Ascending aorta (tissue), 2 donors: ENCODE data around the gene SSH2. TPM values are rescaled to one million over a fixed set of nuclear protein-coding genes. Genes with fewer than 3 reads are reported as not detected.

ENCODE experiments used
- DNase-seq, 2 donors: peaks; one replicate each; pipeline ENCODE4 v3.0.0-alpha.2; 2019; ENCODE audit warnings: low spot score in 2 of 2
- H3K27ac ChIP-seq, 2 donors: fragments of 200-600 bp; sonication (generic); one replicate each; pipeline ENCODE4 v1.5.1; 2016 to 2017; ENCODE audit warnings: mild to moderate bottlenecking in 1 of 2
- H3K27me3 ChIP-seq: fragments of 200-600 bp; sonication (generic); one replicate; pipeline ENCODE4 v1.5.1; 2017
- H3K36me3 ChIP-seq, 2 donors: fragments of 200-600 bp; sonication (generic); one replicate each; pipeline ENCODE4 v1.5.1; 2016
- H3K4me1 ChIP-seq, 2 donors: fragments of 200-600 bp; sonication (generic); one replicate each; pipeline ENCODE4 v1.5.1; 2016 to 2017; ENCODE audit warnings: mild to moderate bottlenecking in 1 of 2
- H3K4me3 ChIP-seq, 2 donors: fragments of 200-600 bp; sonication (generic); one replicate each; pipeline ENCODE4 v1.5.1; 2016 to 2017; ENCODE audit warnings: mild to moderate bottlenecking in 1 of 2
- H3K9me3 ChIP-seq, 2 donors: fragments of 200-600 bp; sonication (generic); one replicate each; pipeline ENCODE4 v1.5.1; 2016
- CTCF ChIP-seq, 3 experiments: fragments of 200-600 bp in 2 of 3; fragments of 450-650 bp in 1 of 3; sonication (generic) in 2 of 3; IDR thresholded peaks; one replicate each; pipeline ENCODE4 v1.5.1; 2016 to 2019; ENCODE audit warnings: antibody characterized with exemption in 3 of 3, mild to moderate bottlenecking in 1 of 3, moderate library complexity in 1 of 3
- intact Hi-C: fragments of 100-400 bp; cut with DNase I; formaldehyde crosslinking; loops from one replicate; pipeline ENCODE4 v1.15.1; 2023
- total RNA-seq: library from RNA; depleted of rRNA; stranded (reverse); fragments of >200 nt; gene quantifications from one replicate; pipeline ENCODE4 v1.1.0, GENCODE V29; 2016

SSH2 gene
- total RNA-seq, 1 donor from 2014 or later = 7.9 TPM

GRCh38 chr17:29723278-29724047 lies 206.6 kb downstream of the SSH2 start:
- TF ChIP-seq CTCF (IDR thresholded peaks at IDR 0.05) = no peak
- no peak for DNase-seq
- peak overlapping the region in 1 of 2 donors; percentile 8 for H3K27ac ChIP-seq
- peaks cover 2 to 3% of the 10 kb centered on the region in 2 donors for H3K9me3 ChIP-seq
- no peaks in the 10 kb centered on the region for H3K36me3 ChIP-seq
- H3K4me3 ChIP-seq = no peak overlapping the region
- intact Hi-C loops = no loop called here
- H3K4me1 ChIP-seq = no peaks in the 10 kb centered on the region
- no peaks in the 10 kb centered on the region for H3K27me3 ChIP-seq

- peak; percentile 25 to 71 for DNase-seq
Measured at GRCh38 chr17:29722411-29723198, 207.4 kb downstream of the SSH2 start.

GRCh38 chr17:29720551-29720950 lies 209.5 kb downstream of the SSH2 start:
- Histone ChIP-seq H3K9me3 (no peaks in the 10 kb centered on the region), H3K36me3 (no peaks in the 10 kb centered on the region), H3K4me3 (no peak overlapping the region), H3K4me1 (no peaks in the 10 kb centered on the region), H3K27me3 (no peaks in the 10 kb centered on the region), H3K27ac (no peak overlapping the region)
- intact Hi-C loops = no loop called here
- no peak for TF ChIP-seq CTCF (IDR thresholded peaks at IDR 0.05)
- DNase-seq = no peak

More at GRCh38 chr17:29722411-29723198, 207.4 kb downstream of the SSH2 start:
- no peaks in the 10 kb centered on the region for H3K36me3 ChIP-seq
- no peaks in the 10 kb centered on the region for H3K27me3 ChIP-seq
- no peaks in the 10 kb centered on the region for H3K9me3 ChIP-seq
- intact Hi-C loops = no loop called here
- no peak for TF ChIP-seq CTCF (IDR thresholded peaks at IDR 0.05)
- H3K27ac ChIP-seq = peak overlapping the region in 1 of 2 donors; percentile 56
- H3K4me1 ChIP-seq = no peaks in the 10 kb centered on the region
- no peak overlapping the region for H3K4me3 ChIP-seq

GRCh38 chr17:29719469-29719868 lies 210.6 kb downstream of the SSH2 start:
- intact Hi-C loops = no loop called here
- DNase-seq = no peak
- Histone ChIP-seq H3K9me3 (no peaks in the 10 kb centered on the region), H3K27me3 (no peaks in the 10 kb centered on the region), H3K4me1 (no peaks in the 10 kb centered on the region), H3K36me3 (no peaks in the 10 kb centered on the region), H3K4me3 (no peak overlapping the region), H3K27ac (no peak overlapping the region)
- TF ChIP-seq CTCF (IDR thresholded peaks at IDR 0.05) = no peak

- no peaks in the 10 kb centered on the region for H3K4me1 ChIP-seq
- TF ChIP-seq CTCF (IDR thresholded peaks at IDR 0.05) = no peak
Measured at GRCh38 chr17:29718446-29719039, 211.5 kb downstream of the SSH2 start.

More at GRCh38 chr17:29718446-29719039, 211.5 kb downstream of the SSH2 start:
- intact Hi-C loops = no loop called here
- no peak for DNase-seq
- Histone ChIP-seq H3K27ac (no peak overlapping the region), H3K27me3 (no peaks in the 10 kb centered on the region), H3K9me3 (no peaks in the 10 kb centered on the region), H3K36me3 (no peaks in the 10 kb centered on the region), H3K4me3 (no peak overlapping the region)
